Adrenal gland (tissue), 5 donors: ENCODE results near the gene TREH.

ENCODE experiments used
- CTCF ChIP-seq, 6 experiments: fragments of 450-650 bp in 4 of 6; fragments of 200-600 bp in 2 of 6; sonication (generic) in 1 of 6; IDR thresholded peaks; 1 replicate in 5 of 6; 2 replicates in 1 of 6; pipeline versions ENCODE4 v1.5.1 to v1.8.0; 2016 to 2021; ENCODE audit warnings: antibody characterized with exemption in 6 of 6, mild to moderate bottlenecking in 2 of 6, moderate library complexity in 1 of 6
- POLR2A ChIP-seq, 2 donors: fragments of 450-650 bp; IDR thresholded peaks; one replicate each; pipeline ENCODE4 v1.6.1; 2017; ENCODE audit warnings: antibody characterized with exemption in 2 of 2, mild to moderate bottlenecking in 2 of 2, moderate library complexity in 1 of 2
- donor health status: DM: no; HTN: no; CAD: no.

- no peak for TF ChIP-seq CTCF (IDR thresholded peaks at IDR 0.05)
- no peak for TF ChIP-seq POLR2A (IDR thresholded peaks at IDR 0.05)
These were observed 39.6 kb downstream of the TREH start for GRCh38 chr11:118639899-118640298.
